Measurements from ENCODE around the gene LSAMP.

The LSAMP gene

GRCh38 chr3:115960799-115961198, 484.5 kb downstream of the LSAMP start:
- DNase-seq (ENCODE audit: low read depth), result no peak

- no peak for DNase-seq (ENCODE audit: low read depth)
Measured at GRCh38 chr3:115958526-115958925, 486.8 kb downstream of the LSAMP start.

- DNase-seq (ENCODE audit: low read depth), result no peak
Measured at GRCh38 chr3:115947325-115947724, 498.0 kb downstream of the LSAMP start.

- no peak for DNase-seq (ENCODE audit: low read depth)
Measured at GRCh38 chr3:115943579-115943978, 501.7 kb downstream of the LSAMP start.

GRCh38 chr3:115937054-115937453, 508.2 kb downstream of the LSAMP start:
- DNase-seq (ENCODE audit: low read depth), result no peak

GRCh38 chr3:115932807-115933206, 512.5 kb downstream of the LSAMP start:
- DNase-seq (ENCODE audit: low read depth), result no peak

- no peak for DNase-seq (ENCODE audit: low read depth)
Measured at GRCh38 chr3:115931581-115931980, 513.7 kb downstream of the LSAMP start.

- DNase-seq (ENCODE audit: low read depth), result no peak
Measured at GRCh38 chr3:115930922-115931321, 514.4 kb downstream of the LSAMP start.

GRCh38 chr3:115930168-115930567, 515.1 kb downstream of the LSAMP start:
- DNase-seq (ENCODE audit: low read depth), result no peak

- no peak for DNase-seq (ENCODE audit: low read depth)
Measured at GRCh38 chr3:115928376-115928775, 516.9 kb downstream of the LSAMP start.

GRCh38 chr3:115927197-115927596, 518.1 kb downstream of the LSAMP start:
- no peak for DNase-seq (ENCODE audit: low read depth)

- no peak for DNase-seq (ENCODE audit: low read depth)
Measured at GRCh38 chr3:115922681-115923347, 522.5 kb downstream of the LSAMP start.

GRCh38 chr3:115921711-115922110, 523.6 kb downstream of the LSAMP start:
- DNase-seq (ENCODE audit: low read depth), result no peak

- DNase-seq (ENCODE audit: low read depth), result no peak
Measured at GRCh38 chr3:115918900-115919299, 526.4 kb downstream of the LSAMP start.

- no peak for DNase-seq (ENCODE audit: low read depth)
Measured at GRCh38 chr3:115916866-115917265, 528.4 kb downstream of the LSAMP start.

GRCh38 chr3:115915061-115915460, 530.2 kb downstream of the LSAMP start:
- no peak for DNase-seq (ENCODE audit: low read depth)

GRCh38 chr3:115913069-115913686, 532.1 kb downstream of the LSAMP start:
- no peak for DNase-seq (ENCODE audit: low read depth)

GRCh38 chr3:115912372-115912771, 532.9 kb downstream of the LSAMP start:
- no peak for DNase-seq (ENCODE audit: low read depth)

- no peak for DNase-seq (ENCODE audit: low read depth)
Measured at GRCh38 chr3:115905871-115906270, 539.4 kb downstream of the LSAMP start.

- no peak for DNase-seq (ENCODE audit: low read depth)
Measured at GRCh38 chr3:115903843-115904242, 541.4 kb downstream of the LSAMP start.

- DNase-seq (ENCODE audit: low read depth), result no peak
Measured at GRCh38 chr3:115901008-115901407, 544.3 kb downstream of the LSAMP start.

- DNase-seq (ENCODE audit: low read depth), result no peak
Measured at GRCh38 chr3:115899535-115899934, 545.8 kb downstream of the LSAMP start.

- no peak for DNase-seq (ENCODE audit: low read depth)
Measured at GRCh38 chr3:115898656-115899410, 546.5 kb downstream of the LSAMP start.

Measured in CMK (cell line).